Kidney epithelial cell (primary cell): ENCODE measurements around the gene CPT1A. TPM values are rescaled to one million over a fixed set of nuclear protein-coding genes. Genes with fewer than 3 reads are reported as not detected.

Experiments used
- DNase-seq: peaks from one replicate; pipeline ENCODE4 v3.0.0-alpha.2; 2010; ENCODE audit warnings: low read depth
- H3K27me3 ChIP-seq: 2 replicates; pipeline ENCODE4 v1.6.0; 2011; ENCODE audit warnings: low read length; ENCODE audit not compliant: control insufficient read depth, insufficient read depth
- H3K36me3 ChIP-seq: 2 replicates; pipeline ENCODE4 v1.5.1; 2011; ENCODE audit warnings: low read length; ENCODE audit not compliant: control insufficient read depth, insufficient read depth
- H3K4me3 ChIP-seq: 2 replicates; pipeline ENCODE4 v1.5.1; 2011; ENCODE audit warnings: low read depth, mild to moderate bottlenecking, control low read depth, low read length
- CTCF ChIP-seq: IDR thresholded peaks from 2 replicates; pipeline ENCODE4 v1.5.1; 2011; ENCODE audit warnings: mild to moderate bottlenecking, moderate library complexity, low read length, control low read depth, inconsistent platforms; ENCODE audit not compliant: insufficient read depth, poor library complexity, severe bottlenecking
- total RNA-seq: library from RNA; depleted of rRNA; stranded (reverse); fragments of >200 nt; gene quantifications from 2 replicates; pipeline ENCODE4 v1.2.3, GENCODE V29; 2015

The CPT1A gene
- total RNA-seq, 1 donor from 2014 or later = 15.4 TPM

- no peak for DNase-seq
- TF ChIP-seq CTCF = no peak
These were observed 3.8 kb upstream of the CPT1A start for GRCh38 chr11:68845351-68846002.

DNA sequence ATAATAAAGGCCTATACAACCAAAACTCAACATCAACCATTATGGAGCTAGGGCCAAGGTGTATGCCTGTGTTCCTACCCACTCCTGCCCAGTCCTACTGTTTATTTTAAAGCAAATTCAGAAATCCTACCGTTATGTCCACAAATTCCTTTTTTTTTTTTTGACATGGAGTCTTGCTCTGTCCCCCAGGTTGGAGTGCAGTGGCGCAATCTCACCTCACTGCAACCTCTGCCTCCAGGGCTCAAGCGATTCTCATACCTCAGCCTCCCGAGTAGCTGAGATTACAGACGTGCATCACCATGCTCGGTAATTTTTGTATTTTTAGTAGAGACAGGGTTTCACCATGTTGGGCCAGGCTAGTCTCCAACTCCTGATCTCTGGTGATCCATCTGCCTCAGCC, 3.1 kb upstream of the CPT1A start:
- Histone ChIP-seq H3K27me3 (peaks cover 32% of the 10 kb centered on the region), H3K4me3 (no peak overlapping the region), H3K36me3 (no peaks in the 10 kb centered on the region)
- TF ChIP-seq CTCF = no peak
- DNase-seq = no peak

More at GRCh38 chr11:68845351-68846002, 3.8 kb upstream of the CPT1A start:
- Histone ChIP-seq H3K4me3 (no peak overlapping the region), H3K27me3 (peaks cover 32% of the 10 kb centered on the region), H3K36me3 (no peaks in the 10 kb centered on the region)

DNA sequence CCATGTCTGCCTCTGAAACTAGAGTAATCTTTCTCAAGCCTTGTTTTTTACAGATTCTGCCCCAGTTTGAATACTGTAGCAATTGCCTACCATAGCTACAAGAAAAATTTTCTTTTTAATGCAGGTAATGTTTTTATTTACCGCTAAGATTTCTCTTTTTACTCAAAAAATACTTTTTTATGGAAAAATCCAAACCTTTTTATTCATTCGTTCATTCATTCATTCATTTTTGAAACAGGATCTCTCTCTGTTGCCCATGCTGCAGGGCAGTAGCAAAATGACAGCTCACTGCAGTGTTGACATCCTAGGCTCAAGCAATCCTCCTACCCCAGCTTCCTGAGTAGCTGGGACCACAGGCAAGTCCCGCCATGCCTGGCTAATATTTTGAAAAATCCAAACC, 2.7 kb upstream of the CPT1A start:
- TF ChIP-seq CTCF = no peak
- DNase-seq = no peak
- H3K36me3 ChIP-seq = no peaks in the 10 kb centered on the region
- H3K27me3 ChIP-seq = peaks cover 32% of the 10 kb centered on the region
- H3K4me3 ChIP-seq = no peak overlapping the region

- H3K36me3 ChIP-seq = no peaks in the 10 kb centered on the region
- H3K27me3 ChIP-seq = peaks cover 32% of the 10 kb centered on the region
- peak; percentile 61 for TF ChIP-seq CTCF
- H3K4me3 ChIP-seq = peak overlapping the region; percentile 21
- DNase-seq = no peak
These were observed 2.1 kb upstream of the CPT1A start for GRCh38 chr11:68843703-68844312.

GRCh38 chr11:68843052-68843561, 1.4 kb upstream of the CPT1A start:
- H3K36me3 ChIP-seq = no peaks in the 10 kb centered on the region
- H3K4me3 ChIP-seq = peak overlapping the region; percentile 4
- no peak for DNase-seq
- no peak for TF ChIP-seq CTCF
- H3K27me3 ChIP-seq = peaks cover 32% of the 10 kb centered on the region

GRCh38 chr11:68842427-68843051, 823 bp upstream of the CPT1A start:
- no peak for DNase-seq
- TF ChIP-seq CTCF = no peak
- H3K4me3 ChIP-seq = no peak overlapping the region

More at GRCh38 chr11:68842427-68843051, 823 bp upstream of the CPT1A start:
- Histone ChIP-seq H3K27me3 (peaks cover 32% of the 10 kb centered on the region), H3K36me3 (no peaks in the 10 kb centered on the region)
